H9 (cell line): ENCODE measurements around the gene KCNC2. TPM values are rescaled to one million over a fixed set of nuclear protein-coding genes. Genes with fewer than 3 reads are reported as not detected.

Experiments
- DNase-seq: peaks from one replicate; pipeline ENCODE4 v3.0.0-alpha.2; 2017
- H2AFZ ChIP-seq: one replicate; pipeline ENCODE4 v1.6.1; 2013; ENCODE audit warnings: mild to moderate bottlenecking, low read length, control low read depth, moderate library complexity
- H2AK5ac ChIP-seq: 2 replicates; pipeline ENCODE4 v1.6.1; 2013; ENCODE audit warnings: low read length, control low read depth, mixed read lengths; ENCODE audit not compliant: insufficient read length
- H2BK120ac ChIP-seq: one replicate; pipeline ENCODE4 v1.6.1; 2013; ENCODE audit warnings: low read depth, mild to moderate bottlenecking, low read length, control low read depth, inconsistent platforms; ENCODE audit not compliant: poor library complexity, severe bottlenecking
- H2BK12ac ChIP-seq: 2 replicates; pipeline ENCODE4 v1.6.1; 2013; ENCODE audit warnings: low read length, control low read depth, mixed read lengths, low read depth; ENCODE audit not compliant: insufficient read length
- H2BK15ac ChIP-seq: 2 replicates; pipeline ENCODE4 v1.6.1; 2013; ENCODE audit warnings: low read depth, low read length, control low read depth
- H2BK20ac ChIP-seq: one replicate; pipeline ENCODE4 v1.6.1; 2013; ENCODE audit warnings: low read depth, mild to moderate bottlenecking, low read length, control low read depth, inconsistent platforms; ENCODE audit not compliant: poor library complexity, severe bottlenecking
- H2BK5ac ChIP-seq: 2 replicates; pipeline ENCODE4 v1.6.1; 2013; ENCODE audit warnings: low read length, control low read depth, mixed read lengths; ENCODE audit not compliant: insufficient read length
- H3K14ac ChIP-seq: 2 replicates; pipeline ENCODE4 v1.6.1; 2013; ENCODE audit warnings: low read length, control low read depth; ENCODE audit not compliant: insufficient read depth
- H3K18ac ChIP-seq: 2 replicates; pipeline ENCODE4 v1.6.1; 2013; ENCODE audit warnings: low read depth, mild to moderate bottlenecking, mixed read lengths, low read length, control low read depth; ENCODE audit not compliant: insufficient read length
- H3K23ac ChIP-seq: 2 replicates; pipeline ENCODE4 v1.6.1; 2013; ENCODE audit warnings: low read length, control low read depth, mixed read lengths, low read depth; ENCODE audit not compliant: insufficient read length
- H3K23me2 ChIP-seq: 2 replicates; pipeline ENCODE4 v1.6.1; 2013; ENCODE audit warnings: low read depth, mild to moderate bottlenecking, mixed read lengths, low read length, control low read depth; ENCODE audit not compliant: insufficient read length, poor library complexity, severe bottlenecking
- H3K27ac ChIP-seq: 2 replicates; pipeline ENCODE4 v1.5.1; 2013; ENCODE audit warnings: low read length, control low read depth, mixed read lengths, low read depth; ENCODE audit not compliant: insufficient read length
- H3K27me3 ChIP-seq: 2 replicates; pipeline ENCODE4 v1.6.1; 2013; ENCODE audit warnings: low read length, control low read depth, inconsistent platforms; ENCODE audit not compliant: insufficient read depth
- H3K4ac ChIP-seq: 2 replicates; pipeline ENCODE4 v1.6.1; 2013; ENCODE audit warnings: low read depth, mild to moderate bottlenecking, control low read depth, inconsistent platforms, low read length, moderate library complexity
- H3K4me1 ChIP-seq: 2 replicates; pipeline ENCODE4 v1.6.1; 2013; ENCODE audit warnings: low read length, control low read depth, inconsistent platforms; ENCODE audit not compliant: insufficient read depth
- H3K4me2 ChIP-seq: 2 replicates; pipeline ENCODE4 v1.6.1; 2013; ENCODE audit warnings: low read length, control low read depth, mixed read lengths; ENCODE audit not compliant: insufficient read length, insufficient read depth
- H3K56ac ChIP-seq: 2 replicates; pipeline ENCODE4 v1.6.1; 2013; ENCODE audit warnings: low read depth, mild to moderate bottlenecking, mixed read lengths, low read length, control low read depth; ENCODE audit not compliant: insufficient read length
- H3K79me1 ChIP-seq: 2 replicates; pipeline ENCODE4 v1.6.1; 2013; ENCODE audit warnings: low read depth, mild to moderate bottlenecking, moderate library complexity, low read length, control low read depth, inconsistent platforms; ENCODE audit not compliant: insufficient read depth, poor library complexity, severe bottlenecking
- H3K79me2 ChIP-seq: 2 replicates; pipeline ENCODE4 v1.6.1; 2013; ENCODE audit warnings: low read length, control low read depth, inconsistent platforms; ENCODE audit not compliant: insufficient read depth
- H3K9ac ChIP-seq: 2 replicates; pipeline ENCODE4 v1.6.1; 2013; ENCODE audit warnings: low read length, control low read depth, mixed read lengths; ENCODE audit not compliant: insufficient read length; ENCODE audit errors: extremely low read depth
- H3K9me3 ChIP-seq: one replicate; pipeline ENCODE4 v1.6.1; 2013; ENCODE audit warnings: low read depth, low read length, inconsistent platforms; ENCODE audit not compliant: control insufficient read depth
- H3T11ph ChIP-seq: one replicate; pipeline ENCODE4 v1.6.1; 2013; ENCODE audit warnings: mild to moderate bottlenecking, low read length, control low read depth, inconsistent platforms
- H4K20me1 ChIP-seq: one replicate; pipeline ENCODE4 v1.6.1; 2013; ENCODE audit not compliant: control insufficient read depth, insufficient read length, insufficient read depth
- H4K5ac ChIP-seq: 2 replicates; pipeline ENCODE4 v1.6.1; 2013; ENCODE audit warnings: low read depth, mild to moderate bottlenecking, mixed read lengths, low read length, control low read depth; ENCODE audit not compliant: insufficient read length
- H4K8ac ChIP-seq: replicated peaks from 2 replicates; pipeline ENCODE4 v1.6.1; 2013; ENCODE audit warnings: low read length, control low read depth, mixed read lengths, low read depth; ENCODE audit not compliant: insufficient read length
- H4K91ac ChIP-seq: 2 replicates; pipeline ENCODE4 v1.6.1; 2013; ENCODE audit warnings: low read depth, mild to moderate bottlenecking, moderate library complexity, mixed read lengths, low read length, control low read depth; ENCODE audit not compliant: insufficient read length
- H3K27ac Mint-ChIP-seq, 3 experiments: 2 replicates in 2 of 3; 3 replicates in 1 of 3; pipeline ENCODE4 v1.8.0; 2020 to 2021; ENCODE audit warnings: mixed read lengths in 3 of 3, mild to moderate bottlenecking in 1 of 3, moderate library complexity in 1 of 3
- H3K27me3 Mint-ChIP-seq: 2 replicates; pipeline ENCODE4 v1.8.0; 2021; ENCODE audit warnings: low read depth, mild to moderate bottlenecking, moderate library complexity, mixed read lengths
- H3K36me3 Mint-ChIP-seq, 3 experiments: 2 replicates in 2 of 3; 3 replicates in 1 of 3; pipeline ENCODE4 v1.8.0; 2020 to 2021; ENCODE audit warnings: low read depth in 3 of 3, mixed read lengths in 3 of 3; ENCODE audit not compliant: insufficient read depth in 1 of 3
- H3K4me1 Mint-ChIP-seq, 2 experiments: 2 replicates each; pipeline ENCODE4 v1.8.0; 2020; ENCODE audit warnings: mixed read lengths in 2 of 2
- H3K4me3 Mint-ChIP-seq, 2 experiments: 2 replicates in 1 of 2; 3 replicates in 1 of 2; pipeline ENCODE4 v1.8.0; 2020 to 2021; ENCODE audit warnings: mild to moderate bottlenecking in 2 of 2, mixed read lengths in 2 of 2, moderate library complexity in 1 of 2
- H3K9me3 Mint-ChIP-seq, 2 experiments: 2 replicates in 1 of 2; 3 replicates in 1 of 2; pipeline ENCODE4 v1.8.0; 2020; ENCODE audit warnings: mild to moderate bottlenecking in 2 of 2, mixed read lengths in 2 of 2, moderate library complexity in 1 of 2
- CTCF ChIP-seq: fragments of 200-600 bp; sonication (generic); conservative IDR thresholded peaks from 3 replicates; pipeline ENCODE4 v1.8.0; 2021; ENCODE audit warnings: antibody characterized with exemption, mild to moderate bottlenecking
- WGBS: extraction: QIAGEN DNeasy Blood & Tissue Kit; methylation state at CpG from one replicate; pipeline ENCODE4 v1.1.7; 2013; ENCODE audit warnings: missing lambda C conversion rate, low lambda C conversion rate, mixed read lengths; ENCODE audit not compliant: insufficient read length; ENCODE audit errors: extremely low coverage; 5-methylcytosine and 5-hydroxymethylcytosine counted together
- total RNA-seq: library from RNA; stranded (reverse); gene quantifications from 2 replicates; pipeline ENCODE4 v1.2.1, GENCODE V29; 2021

The KCNC2 gene
- total RNA-seq, 1 experiment from 2014 or later: not detected

- no peaks in the 10 kb centered on the region for H3K9me3 Mint-ChIP-seq
- H3K27ac Mint-ChIP-seq: no peak overlapping the region
- H3K4me1 Mint-ChIP-seq: no peaks in the 10 kb centered on the region; a peak in 1 of 4 replicates
- no peak overlapping the region for H2BK15ac ChIP-seq
- H2BK5ac ChIP-seq: no peak overlapping the region
- TF ChIP-seq CTCF: no peak
- no peaks in the 10 kb centered on the region for H3K79me2 ChIP-seq
- H3K36me3 Mint-ChIP-seq: no peaks in the 10 kb centered on the region
- no peak overlapping the region for H4K8ac ChIP-seq
- no peak overlapping the region for H2AK5ac ChIP-seq
- H4K20me1 ChIP-seq: no peaks in the 10 kb centered on the region
- no peaks in the 10 kb centered on the region for H3K27me3 ChIP-seq
- H2BK20ac ChIP-seq: no peak overlapping the region
- H3K79me1 ChIP-seq: no peaks in the 10 kb centered on the region
- H2BK12ac ChIP-seq: no peak overlapping the region
- H3K23me2 ChIP-seq: no peaks in the 10 kb centered on the region
- H3K56ac ChIP-seq: no peak overlapping the region
- no peaks in the 10 kb centered on the region for H3K9me3 ChIP-seq
- H3K9ac ChIP-seq: no peak overlapping the region
- H2BK120ac ChIP-seq: no peak overlapping the region
- no peak for DNase-seq
- H3K23ac ChIP-seq: no peak overlapping the region
- no peaks in the 10 kb centered on the region for H3K4me1 ChIP-seq
- H4K91ac ChIP-seq: no peak overlapping the region
- no peak overlapping the region for H3K4me3 Mint-ChIP-seq
- H3K4me2 ChIP-seq: no peak overlapping the region
- H2AFZ ChIP-seq: no peak overlapping the region
- no peak overlapping the region for H3K4ac ChIP-seq
- no peaks in the 10 kb centered on the region for H3K27me3 Mint-ChIP-seq
- no CpG with 5 or more reads among the region's 3 CpGs for WGBS
- H4K5ac ChIP-seq: no peak overlapping the region
- no peak overlapping the region for H3K27ac ChIP-seq
- no peak overlapping the region for H3T11ph ChIP-seq
- no peak overlapping the region for H3K18ac ChIP-seq
- no peak overlapping the region for H3K14ac ChIP-seq
Measured at GRCh38 chr12:75130811-75131210, 78.8 kb downstream of the KCNC2 start.
